ENCODE measurements around the gene CUX1.

Gene CUX1

DNA sequence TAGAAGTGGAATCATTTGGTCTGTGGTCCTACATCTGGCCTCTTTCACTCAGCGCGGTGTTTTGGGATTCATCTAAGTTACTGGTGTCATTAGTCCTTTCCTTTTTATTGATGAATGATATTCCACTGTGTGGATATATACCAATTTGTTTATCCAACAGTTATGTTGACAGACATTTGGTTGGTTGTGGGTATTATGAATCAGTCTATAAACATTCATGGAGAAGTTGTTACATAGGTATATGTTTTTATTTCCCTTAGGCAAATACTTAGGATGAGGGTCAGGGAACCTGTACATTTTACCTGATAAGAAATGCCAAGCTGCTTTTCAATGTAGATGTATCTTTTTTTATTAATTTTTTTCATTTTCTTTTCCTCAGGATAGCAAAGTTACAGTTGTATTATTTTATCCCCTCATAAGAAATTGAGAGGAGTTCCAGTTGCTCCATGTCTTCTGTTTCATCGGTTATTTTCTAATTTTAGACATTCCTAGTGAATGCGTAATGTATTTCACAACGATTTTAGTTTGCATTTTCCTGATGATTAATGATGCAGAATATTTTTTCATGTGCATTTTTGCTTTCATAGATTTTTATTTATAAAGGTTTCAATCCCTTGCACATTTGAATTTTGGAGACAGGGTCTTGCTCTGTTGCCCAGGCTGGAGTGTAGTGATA, 265.4 kb downstream of the CUX1 start:
- DNase-seq = no peak

DNA sequence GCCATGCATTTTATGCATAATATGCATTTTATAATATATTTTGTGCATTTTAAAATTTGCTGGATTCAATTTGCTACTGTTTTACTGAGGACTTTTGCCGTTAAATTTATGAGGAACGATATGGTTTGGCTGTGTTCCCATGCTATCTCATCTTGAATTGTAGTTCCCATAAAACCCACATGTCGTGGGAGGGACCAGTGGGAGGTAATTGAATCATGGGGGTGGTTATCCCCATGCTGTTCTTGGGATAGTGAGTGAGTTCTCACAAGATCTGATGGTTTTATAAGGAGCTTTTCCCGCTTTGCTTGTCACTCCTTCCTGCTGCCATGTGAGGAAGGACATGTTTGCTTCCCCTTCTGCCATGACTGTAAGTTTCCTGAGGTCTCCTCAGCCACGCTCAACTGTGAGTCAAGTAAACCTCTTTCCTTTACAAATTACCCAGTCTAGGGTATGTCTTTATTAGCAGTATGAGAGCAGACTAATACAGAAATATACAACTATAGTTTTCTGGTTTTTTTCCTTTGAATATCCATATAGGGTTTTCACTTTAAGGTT, 267.9 kb downstream of the CUX1 start:
- DNase-seq = no peak

GRCh38 chr7:102089175-102090098, 272.0 kb downstream of the CUX1 start:
- no peak for DNase-seq

GRCh38 chr7:102093599-102094315, 276.3 kb downstream of the CUX1 start:
- DNase-seq = no peak

- no peak for DNase-seq
Observed at GRCh38 chr7:102094316-102094650, 276.9 kb downstream of the CUX1 start.

DNA sequence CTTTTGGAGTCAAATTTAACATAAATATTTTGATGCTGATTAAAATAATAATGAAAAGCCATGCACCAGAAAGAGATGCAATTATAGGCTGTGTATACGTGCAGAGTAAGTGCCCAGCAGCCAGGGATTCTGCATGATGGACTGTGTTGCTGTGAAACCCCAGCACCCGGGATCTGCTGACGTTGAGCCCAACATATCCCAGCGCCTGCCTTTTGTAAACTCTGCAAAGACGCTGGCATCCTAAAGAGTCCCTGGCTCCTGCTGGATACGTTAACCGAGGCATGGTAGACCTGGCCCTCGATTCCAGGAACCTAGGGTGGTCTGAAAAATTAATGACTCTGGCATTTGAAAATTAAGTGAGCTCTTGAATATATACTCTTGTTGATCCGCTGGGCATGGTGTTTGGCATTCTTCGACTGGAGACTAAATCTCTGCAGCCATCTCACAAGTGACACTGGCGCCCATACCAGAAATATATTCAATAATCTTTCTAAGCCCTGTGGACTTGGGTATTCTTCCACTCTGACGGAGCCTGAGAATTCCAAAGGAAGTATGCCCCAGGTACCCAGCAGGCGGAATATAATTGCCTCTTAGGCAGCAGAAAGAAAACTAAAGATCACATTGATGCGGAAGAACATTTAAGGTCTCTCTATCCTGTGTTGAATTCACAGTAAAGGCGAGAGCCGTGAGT, 278.0 kb downstream of the CUX1 start:
- no peak for DNase-seq

- no peak for DNase-seq
Observed at GRCh38 chr7:102096012-102096332, 278.5 kb downstream of the CUX1 start.

DNA sequence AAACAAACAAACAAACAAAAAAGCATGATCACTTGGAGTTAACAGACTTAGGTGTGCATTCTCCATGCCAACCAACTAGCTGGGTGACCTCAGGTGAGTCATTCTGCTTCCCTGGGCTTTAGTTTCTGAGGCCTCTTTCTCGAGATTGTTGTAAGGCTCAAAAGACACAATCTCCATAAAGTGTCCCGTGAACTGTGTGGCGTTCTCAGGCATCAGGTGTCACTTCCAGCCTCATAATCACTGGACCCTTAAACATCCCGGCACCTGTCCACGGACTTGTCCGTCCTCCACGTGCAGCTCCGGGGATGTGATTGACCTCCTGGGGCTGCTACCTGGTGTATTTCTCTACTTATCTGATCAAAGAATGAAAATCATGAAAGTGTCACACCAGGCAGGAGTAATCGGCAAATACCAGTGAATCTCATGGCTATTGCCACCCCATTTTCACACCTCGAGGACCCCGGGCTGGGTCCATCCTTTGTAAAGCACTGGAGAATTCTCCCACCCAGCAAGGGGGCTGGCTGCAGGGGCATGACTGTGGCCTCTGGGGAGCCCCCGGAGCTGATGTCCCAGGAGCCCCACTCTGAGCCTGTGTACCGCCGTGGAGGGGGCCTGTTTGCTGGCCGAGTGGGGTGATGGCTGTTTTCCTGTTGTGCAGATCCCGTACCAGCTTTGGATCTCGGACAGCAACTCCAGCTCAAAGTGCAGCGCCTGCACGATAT, 279.4 kb downstream of the CUX1 start:
- no peak for DNase-seq

DNA sequence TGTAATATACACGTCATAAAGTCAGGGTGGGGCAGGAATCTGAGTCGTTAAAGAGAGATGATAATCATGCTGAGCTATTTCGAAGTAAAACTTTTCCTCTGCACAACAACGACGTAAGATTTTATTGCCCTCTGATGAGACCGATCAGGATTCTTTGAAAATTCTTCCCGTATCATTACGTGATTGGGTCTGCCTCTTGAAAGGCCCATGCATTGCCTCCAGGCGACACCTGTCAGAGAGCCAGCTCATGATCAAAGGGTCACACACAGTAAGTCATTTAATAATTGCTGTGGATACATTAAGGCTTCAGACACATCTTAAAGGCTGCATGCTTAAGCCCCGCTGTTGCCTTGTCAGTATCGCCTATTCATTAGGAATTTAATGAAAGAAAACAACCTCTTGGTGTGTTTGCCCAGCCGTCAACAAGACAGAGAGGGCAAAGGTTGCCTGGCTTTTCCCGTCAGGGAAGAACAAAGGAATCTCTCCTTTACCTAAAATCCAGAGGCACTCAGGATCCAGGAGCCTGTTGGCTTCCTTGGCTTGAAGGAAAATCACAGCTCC, 280.3 kb downstream of the CUX1 start:
- DNase-seq = no peak

DNA sequence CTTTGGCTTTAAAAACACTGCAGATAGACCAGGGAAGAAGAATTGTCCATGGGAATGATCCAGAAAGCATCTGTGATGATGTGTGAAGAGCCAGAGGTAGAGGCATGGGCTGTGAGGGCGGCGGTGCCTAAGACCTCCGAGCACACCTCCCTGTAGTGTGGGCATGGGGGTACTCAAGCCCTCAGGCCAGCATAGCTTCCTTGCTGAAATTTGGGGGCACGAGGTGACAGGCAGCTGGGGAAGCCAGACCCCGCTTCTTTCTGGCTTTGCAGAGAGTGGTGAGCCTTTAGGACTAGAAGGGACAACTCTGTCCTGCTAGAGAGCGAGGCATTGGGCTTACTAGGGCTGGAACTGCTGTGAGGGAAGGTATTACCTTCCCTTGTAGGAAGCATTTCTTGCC, 281.6 kb downstream of the CUX1 start:
- no peak for DNase-seq

DNA sequence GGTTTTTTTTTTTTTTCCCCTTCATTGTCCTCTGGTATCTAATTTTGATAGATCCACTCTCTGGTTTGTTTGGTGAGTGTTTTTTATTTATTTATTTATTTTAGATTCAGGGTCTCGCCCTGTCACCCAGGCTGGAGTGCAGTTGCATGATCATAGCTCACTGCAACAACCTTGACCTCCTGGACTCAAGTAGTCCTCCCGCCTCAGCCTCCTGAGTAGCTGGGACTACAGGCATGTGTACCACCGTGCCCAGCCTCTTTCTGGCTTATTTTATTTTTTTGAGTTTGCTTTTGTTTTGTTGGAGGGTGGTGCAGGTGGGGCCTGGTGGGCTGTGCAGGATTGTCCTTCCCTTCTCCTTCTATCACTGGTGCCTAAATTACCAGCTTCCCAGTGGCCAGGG, 282.0 kb downstream of the CUX1 start:
- no peak for DNase-seq

- DNase-seq = no peak
Observed at GRCh38 chr7:102101111-102101551, 283.7 kb downstream of the CUX1 start.

DNA sequence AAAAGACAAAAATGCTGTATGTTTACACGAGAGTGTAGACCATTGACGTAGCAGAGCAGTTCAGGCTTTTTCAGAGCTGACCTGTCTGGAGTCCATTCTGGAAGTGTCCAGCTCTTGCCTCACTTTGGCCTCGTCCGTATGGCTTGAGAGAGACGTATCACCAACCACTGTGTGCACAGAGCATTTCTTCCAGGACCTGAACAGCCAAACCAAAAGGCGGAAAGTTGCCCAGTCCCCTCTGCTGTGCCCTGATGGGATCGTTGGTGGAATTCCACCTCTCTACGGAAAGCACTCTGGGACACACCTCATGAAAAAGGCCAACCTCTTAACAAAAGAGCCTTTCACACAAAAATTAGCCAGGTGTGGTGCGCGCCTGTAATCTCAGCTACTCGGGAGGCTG, 284.5 kb downstream of the CUX1 start:
- DNase-seq = no peak

DNA sequence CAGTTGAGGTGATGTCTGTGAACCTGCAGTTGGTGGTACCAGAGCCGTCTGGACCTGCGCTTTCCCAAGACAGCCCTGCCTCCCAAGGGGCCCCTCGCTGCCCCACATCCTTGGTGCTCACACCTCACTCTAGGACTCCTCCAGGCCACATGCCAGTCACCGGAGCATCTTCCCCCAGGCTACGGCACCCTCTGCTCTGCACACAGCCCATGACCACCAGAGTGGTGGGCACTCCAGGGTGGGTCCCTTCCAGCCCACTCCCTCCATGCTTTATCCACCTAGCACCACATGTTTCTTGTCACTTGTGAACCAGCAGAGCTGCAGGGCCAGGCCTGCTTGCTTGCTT, 285.6 kb downstream of the CUX1 start:
- DNase-seq = no peak

DNA sequence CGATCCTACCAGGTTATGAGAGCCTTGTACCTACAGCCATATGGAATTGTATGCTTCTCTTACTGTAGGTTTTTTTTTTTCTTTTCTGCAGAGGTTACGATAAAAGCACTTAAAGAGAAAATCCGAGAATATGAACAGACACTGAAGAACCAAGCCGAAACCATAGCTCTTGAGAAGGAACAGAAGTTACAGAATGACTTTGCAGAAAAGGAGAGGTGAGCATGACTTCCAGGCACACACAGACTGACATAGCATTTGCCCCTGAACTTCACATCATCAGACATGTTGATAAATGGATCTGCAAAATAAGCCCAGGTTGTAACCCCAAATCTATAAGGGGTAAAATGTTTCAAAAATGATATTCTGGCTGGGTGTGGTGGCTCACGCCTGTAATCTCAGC, 286.8 kb downstream of the CUX1 start:
- DNase-seq = no peak

DNA sequence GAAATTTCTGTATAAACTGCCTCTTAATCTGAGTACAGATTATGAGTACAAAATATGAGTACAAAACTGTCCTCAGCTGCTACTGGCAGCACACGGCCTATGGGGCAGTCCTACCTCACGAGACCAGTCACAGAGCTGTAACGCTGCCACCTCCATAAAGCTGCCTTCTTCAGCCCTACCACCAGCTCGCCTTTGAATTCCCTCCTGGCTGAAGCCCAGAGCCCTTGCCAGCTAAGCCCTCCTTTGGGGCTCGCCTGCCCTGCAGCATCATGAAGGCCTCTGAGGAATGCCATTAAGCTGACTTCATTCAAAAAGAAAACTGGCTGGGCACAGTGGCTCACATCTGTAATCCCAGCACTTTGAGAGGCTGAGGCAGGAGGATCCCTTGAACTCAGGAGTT, 289.2 kb downstream of the CUX1 start:
- no peak for DNase-seq

DNA sequence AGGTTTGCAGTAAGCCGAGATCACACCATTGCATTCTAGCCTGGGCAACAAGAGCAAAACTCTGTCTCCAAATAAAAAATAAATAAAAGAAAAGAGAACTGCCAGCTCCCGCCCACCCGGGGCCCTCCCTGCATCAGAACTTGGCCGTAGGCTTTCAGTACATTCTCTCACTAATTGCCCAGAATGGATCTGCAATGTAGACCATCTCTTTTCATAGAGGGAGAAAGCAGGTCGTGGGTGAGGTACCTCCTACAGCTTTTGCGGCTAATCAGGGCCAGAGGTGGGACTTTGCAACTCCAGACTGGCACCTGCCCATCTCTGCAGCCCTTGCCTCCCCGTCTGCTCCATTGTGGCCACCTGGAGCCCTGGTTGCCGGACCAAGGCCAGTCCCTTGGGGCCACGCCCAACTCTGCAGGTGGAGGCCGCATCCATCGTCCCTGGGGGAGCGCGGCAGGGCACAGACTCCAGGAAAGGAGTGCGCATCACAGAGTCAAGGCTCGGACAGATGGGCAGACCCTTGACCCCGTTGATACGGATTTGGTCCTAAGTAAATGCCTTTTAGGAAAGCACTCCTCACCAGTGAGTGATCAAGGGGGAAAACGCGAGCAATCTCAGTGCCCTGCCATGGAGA, 290.2 kb downstream of the CUX1 start:
- DNase-seq = no peak

- DNase-seq = no peak
Observed at GRCh38 chr7:102111061-102112041, 293.9 kb downstream of the CUX1 start.

DNA sequence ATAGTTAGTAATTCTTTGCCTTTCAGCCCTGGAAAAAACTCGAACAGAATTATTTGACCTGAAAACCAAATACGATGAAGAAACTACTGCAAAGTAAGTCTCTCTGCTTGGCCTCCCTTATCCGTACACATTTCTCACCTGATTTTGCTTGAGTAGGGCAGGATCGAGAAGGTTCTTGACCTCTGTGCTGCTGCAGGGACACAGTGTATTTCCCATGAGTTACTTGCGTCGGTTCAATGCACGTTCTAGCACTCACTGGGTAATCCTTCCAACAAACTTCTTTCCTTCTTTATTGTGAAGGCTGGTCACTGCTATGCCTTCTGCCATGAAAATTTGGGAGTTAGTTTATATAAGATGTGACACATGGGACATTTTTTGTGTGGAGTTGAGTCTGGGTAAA, 297.8 kb downstream of the CUX1 start:
- no peak for DNase-seq

GRCh38 chr7:102115931-102116330, 298.5 kb downstream of the CUX1 start:
- DNase-seq = no peak
